IPS DF 4.7 (cell line): ENCODE data around the gene TLK1.
A peak's percentile ranks its signal among the peaks of the same experiment; 100 is the strongest.
"Not testable (repeated sequence)": the region's sequence is repeated elsewhere in the genome, so short reads cannot be mapped to it uniquely, and the experiment has no call there.

Experiments
- DNase-seq: peaks from one replicate; pipeline ENCODE4 v3.0.0-alpha.2; 2013; ENCODE audit warnings: low spot score; ENCODE audit errors: extremely low read depth

The TLK1 gene

GRCh38 chr2:171086352-171087290, 74.1 kb downstream of the TLK1 start:
- DNase-seq: peak; percentile 49

GRCh38 chr2:171084128-171084527, 76.6 kb downstream of the TLK1 start:
- no peak for DNase-seq

- DNase-seq: no peak
These were observed 77.2 kb downstream of the TLK1 start for GRCh38 chr2:171083451-171083850.

GRCh38 chr2:171081649-171082111, 79.0 kb downstream of the TLK1 start:
- DNase-seq: no peak

GRCh38 chr2:171080607-171081006, 80.1 kb downstream of the TLK1 start:
- DNase-seq: no peak

GRCh38 chr2:171076422-171076821, 84.3 kb downstream of the TLK1 start:
- not testable (repeated sequence) for DNase-seq

- DNase-seq: no peak
These were observed 88.5 kb downstream of the TLK1 start for GRCh38 chr2:171072164-171072563.

GRCh38 chr2:171069286-171069956, 91.3 kb downstream of the TLK1 start:
- DNase-seq: no peak

- DNase-seq: no peak
These were observed 94.6 kb downstream of the TLK1 start for GRCh38 chr2:171066110-171066509.

- no peak for DNase-seq
These were observed 103.1 kb downstream of the TLK1 start for GRCh38 chr2:171057575-171057974.

- DNase-seq: no peak
These were observed 104.4 kb downstream of the TLK1 start for GRCh38 chr2:171056307-171056706.

GRCh38 chr2:171049691-171050090, 111.0 kb downstream of the TLK1 start:
- DNase-seq: no peak

- no peak for DNase-seq
These were observed 114.6 kb downstream of the TLK1 start for GRCh38 chr2:171046048-171046560.

- DNase-seq: no peak
These were observed 116.3 kb downstream of the TLK1 start for GRCh38 chr2:171044416-171044815.

- DNase-seq: no peak
These were observed 118.3 kb downstream of the TLK1 start for GRCh38 chr2:171042253-171042969.

GRCh38 chr2:171036532-171036931, 124.2 kb downstream of the TLK1 start:
- DNase-seq: no peak

GRCh38 chr2:171034315-171034714, 126.4 kb downstream of the TLK1 start:
- DNase-seq: no peak

GRCh38 chr2:171025214-171025613, 135.5 kb downstream of the TLK1 start:
- no peak for DNase-seq

GRCh38 chr2:171018522-171018921, 142.2 kb downstream of the TLK1 start:
- DNase-seq: no peak

GRCh38 chr2:171016125-171016524, 144.6 kb downstream of the TLK1 start:
- DNase-seq: no peak

GRCh38 chr2:171013851-171014250, 146.8 kb downstream of the TLK1 start:
- no peak for DNase-seq

- DNase-seq: no peak
These were observed 151.3 kb downstream of the TLK1 start for GRCh38 chr2:171009386-171009785.
